ENCODE data around the gene PGAP1.

The PGAP1 gene

DNA sequence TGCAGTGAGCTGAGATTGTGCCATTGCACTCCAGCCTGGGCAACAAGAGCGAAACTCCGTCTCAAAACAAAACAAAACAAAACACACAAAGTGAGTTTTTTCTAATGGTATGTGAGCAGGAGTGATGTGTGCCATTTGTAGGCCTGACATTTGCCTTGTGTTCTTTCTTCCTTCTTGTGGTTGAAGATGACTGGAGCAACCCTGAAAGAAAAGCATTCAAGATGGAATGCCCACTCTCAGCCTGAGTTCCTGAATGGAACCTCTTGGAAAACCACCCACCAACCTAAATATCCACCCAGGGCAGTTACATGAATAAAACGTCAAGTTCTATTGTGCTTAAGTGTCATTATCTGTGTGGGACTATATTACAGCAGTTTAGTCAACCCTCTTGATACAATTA, 26.5 kb downstream of the PGAP1 start:
- no peak for DNase-seq (ENCODE audit: low read depth, low spot score)

DNA sequence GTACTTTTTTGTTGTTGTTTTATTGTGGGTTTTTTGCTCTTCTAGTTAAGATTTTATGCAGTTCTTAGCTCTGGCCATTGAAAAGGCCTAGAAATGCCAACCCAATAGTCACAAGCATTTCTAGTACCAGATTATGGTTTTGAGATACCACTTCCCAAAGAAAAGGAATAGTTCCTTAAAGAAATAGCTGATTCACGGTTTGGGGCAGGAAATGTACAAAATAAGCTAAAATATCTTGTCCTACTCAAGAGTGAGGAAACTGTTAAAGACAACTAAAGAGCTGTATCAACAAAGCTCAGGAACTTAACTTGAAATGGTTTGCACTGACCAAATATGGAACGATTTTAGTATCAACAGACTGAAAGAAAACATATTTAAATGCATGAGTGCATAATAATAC, 35.4 kb downstream of the PGAP1 start:
- DNase-seq (ENCODE audit: low read depth, low spot score) = no peak

DNA sequence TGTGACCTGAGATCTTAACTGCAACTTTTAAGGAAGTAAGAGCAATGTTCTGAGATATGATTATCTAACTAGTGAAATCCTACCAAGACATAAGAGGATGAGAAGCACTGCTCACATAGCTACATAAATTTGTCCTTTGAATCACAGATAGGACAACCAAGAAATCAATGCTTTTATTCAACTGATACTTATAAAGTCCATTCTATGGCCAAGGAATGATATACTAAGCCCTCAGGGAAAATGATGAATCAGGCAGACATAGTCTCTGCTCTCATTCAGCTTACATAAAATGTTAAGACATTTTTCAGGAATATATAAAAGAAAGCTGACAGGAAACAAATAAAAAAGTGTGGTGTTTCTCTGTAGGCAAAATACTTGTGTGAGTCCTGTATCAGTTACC, 39.1 kb downstream of the PGAP1 start:
- no peak for DNase-seq (ENCODE audit: low read depth, low spot score)

DNA sequence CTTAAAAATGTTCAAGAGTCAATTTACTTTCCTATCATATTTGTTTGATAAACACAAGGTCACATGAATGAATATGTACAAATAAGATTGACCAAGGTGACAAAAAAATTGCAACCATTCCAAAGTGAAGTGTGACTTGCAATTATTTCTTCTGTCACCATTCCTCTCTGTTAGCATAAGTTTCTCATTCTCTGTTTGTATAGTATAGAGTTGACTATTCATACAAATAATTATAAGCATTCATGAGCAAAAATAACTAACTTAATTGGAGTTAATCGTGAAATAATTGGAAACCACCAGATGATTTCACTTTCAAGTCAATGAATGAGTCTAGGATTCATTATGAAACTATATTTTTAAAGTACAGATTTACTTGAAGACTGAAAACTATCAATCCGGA, 42.1 kb downstream of the PGAP1 start:
- no peak for DNase-seq (ENCODE audit: low read depth, low spot score)

DNA sequence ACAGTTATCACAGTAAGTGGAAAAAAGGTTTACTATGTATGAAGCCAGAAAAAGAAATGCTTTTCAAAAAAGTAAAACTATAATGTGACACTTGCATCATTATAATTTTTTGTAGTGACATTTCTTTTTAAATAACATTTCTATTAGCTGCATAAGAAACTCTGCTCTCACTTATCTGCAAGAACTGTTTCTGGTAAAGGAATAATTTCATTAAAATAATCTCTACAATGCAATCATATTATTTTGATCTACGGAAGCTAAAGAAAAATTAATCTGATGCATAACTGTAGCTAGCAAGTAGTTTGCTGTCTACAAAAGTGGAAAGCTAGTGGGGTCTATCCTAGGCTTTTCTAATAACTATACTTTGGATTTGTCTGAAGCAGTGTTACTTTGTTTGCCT, 50.1 kb downstream of the PGAP1 start:
- no peak for DNase-seq (ENCODE audit: low read depth, low spot score)

DNA sequence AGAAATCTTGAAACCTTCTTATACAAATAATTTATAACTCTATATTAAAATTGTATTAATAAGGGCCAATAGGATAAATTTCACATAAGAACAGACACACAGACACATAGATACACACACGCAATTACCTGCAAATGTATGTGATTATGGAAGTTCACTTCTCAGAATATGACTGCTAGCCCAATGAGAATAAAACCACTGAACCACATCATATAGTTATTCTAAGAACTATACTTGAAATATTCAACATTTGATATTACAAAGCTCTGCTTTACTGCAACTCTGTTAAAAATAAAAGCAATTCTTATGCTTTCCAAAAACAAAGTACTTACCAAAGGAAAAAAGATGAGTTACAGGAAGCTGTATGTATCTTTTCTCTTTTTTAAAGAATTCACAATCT, 51.1 kb downstream of the PGAP1 start:
- DNase-seq (ENCODE audit: low read depth, low spot score) = no peak

DNA sequence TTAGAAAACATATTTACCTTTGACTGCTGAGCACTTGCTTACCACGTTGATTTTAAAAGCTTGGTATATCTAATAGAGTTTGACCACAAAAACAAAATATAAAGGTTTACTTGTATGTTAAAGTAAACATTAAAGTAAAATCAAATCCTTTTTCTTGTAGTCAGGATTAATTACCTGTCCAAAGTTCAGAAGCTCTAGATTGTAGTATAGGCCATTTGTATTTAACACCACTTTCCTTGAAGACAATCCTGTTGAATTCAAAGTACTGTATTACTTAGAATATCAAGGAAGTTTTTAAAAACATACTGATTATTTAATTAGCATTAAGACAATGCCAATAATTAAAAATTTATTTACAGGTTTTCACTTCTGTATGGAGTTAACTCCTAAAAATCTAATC, 53.0 kb downstream of the PGAP1 start:
- no peak for DNase-seq (ENCODE audit: low read depth, low spot score)

DNA sequence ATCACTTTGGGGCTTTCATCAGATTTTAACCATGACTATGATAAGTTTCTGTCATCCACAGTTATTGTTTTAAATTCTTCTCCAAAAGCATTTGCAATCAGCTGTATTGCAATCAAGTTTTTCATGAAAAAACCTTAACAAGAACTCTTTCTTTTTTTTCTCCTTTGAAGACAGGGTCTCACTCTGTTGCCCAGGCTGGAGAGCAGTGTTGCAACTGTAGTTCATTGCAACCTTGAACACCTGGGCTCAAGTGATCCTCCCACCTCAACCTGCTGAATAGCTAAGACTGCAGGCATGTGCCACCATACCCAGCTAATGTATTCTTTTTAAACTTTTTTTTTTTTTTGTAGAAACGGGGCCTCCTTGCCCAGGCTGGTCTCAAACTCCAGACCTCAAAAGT, 71.9 kb downstream of the PGAP1 start:
- DNase-seq (ENCODE audit: low read depth, low spot score) = no peak

DNA sequence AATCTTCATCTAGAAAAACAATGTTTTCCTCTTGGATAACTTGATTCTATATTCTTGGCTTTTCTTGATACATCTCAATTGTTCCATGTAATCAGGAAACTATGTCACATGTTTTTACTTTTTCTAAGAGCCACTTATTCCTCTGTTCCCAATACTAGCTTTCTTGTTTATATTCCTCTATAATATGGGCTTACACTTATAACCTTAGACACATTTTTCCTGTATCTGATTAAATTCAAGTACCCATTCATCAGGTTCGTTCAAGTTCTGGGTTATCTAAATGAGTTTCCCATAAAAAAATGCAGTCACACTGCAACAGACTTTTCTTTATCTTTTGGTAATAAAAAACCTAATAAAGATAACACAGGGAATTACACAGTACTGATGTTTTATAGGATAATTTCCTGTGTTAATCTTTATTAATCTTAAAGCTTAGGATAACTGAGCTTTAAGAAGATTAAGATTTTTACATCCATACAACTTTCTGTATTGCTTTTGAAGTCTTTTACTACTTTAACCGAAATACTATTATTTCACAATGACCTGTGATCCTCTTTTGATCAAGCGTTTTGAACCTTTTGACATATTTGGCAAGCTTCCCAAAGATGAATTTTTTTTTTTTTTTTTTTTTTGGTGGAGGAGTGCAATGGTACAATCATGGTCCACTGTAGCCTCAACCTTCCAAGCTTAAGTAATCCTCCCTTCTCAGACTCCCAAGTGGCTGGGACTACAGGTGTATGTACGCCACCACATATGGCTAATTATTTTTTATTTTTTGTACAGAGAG, 73.0 kb downstream of the PGAP1 start:
- DNase-seq (ENCODE audit: low read depth, low spot score) = no peak

DNA sequence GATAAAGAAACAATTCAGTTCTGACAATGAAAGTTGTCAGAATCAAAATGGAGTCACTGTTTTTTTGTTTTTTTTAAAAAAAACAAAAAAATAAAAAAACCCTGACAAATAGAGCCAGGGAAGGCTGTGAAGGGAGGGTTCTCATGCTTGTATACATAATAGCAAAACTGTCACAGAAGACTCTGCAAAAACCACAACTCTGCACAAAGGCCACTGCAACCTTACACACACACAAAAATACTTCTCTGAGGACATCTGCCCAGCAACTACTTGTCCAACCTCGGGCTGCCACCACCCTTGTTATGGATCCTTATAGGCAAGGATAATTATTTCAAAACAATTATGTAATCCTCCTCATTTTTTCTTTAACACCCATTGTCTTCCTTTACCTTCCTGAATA, 75.4 kb downstream of the PGAP1 start:
- no peak for DNase-seq (ENCODE audit: low read depth, low spot score)

DNA sequence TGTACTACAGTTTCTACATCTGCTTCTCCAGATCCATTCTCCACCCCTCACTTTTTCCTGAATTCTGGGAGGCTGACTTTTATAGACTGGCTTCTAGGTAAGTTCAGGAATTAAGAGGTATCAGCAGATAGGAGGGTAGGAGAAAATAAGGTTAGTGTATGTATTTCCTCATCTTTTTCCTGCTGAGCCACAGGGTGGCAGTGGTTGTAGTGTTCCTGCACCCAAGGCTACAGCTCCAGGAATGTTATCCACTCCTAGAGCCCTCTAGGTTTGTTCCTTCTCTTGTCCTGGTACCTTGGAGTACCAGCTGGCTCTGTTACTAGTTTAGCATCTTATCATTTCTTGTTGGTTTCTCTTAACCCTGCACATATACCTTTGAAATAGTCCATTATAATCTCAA, 76.6 kb downstream of the PGAP1 start:
- DNase-seq (ENCODE audit: low read depth, low spot score) = no peak

DNA sequence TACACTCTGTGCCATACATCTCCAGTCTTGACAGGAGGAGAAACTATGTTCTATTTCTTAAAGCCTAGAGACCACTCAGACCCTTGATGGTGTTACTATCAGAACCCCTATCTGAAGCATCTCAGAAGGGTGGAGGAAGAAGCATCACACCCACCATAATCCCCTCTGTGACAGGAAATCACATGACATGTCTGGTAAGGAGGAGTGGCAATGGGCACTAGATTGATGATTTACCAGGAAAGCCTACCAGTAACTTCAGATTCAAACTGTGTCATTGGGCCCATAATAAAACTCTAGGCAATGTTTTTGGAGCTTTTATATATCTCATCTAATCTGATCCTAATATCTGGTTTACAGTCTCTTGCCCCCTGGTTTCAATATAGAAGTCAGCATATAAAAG, 80.2 kb downstream of the PGAP1 start:
- DNase-seq (ENCODE audit: low read depth, low spot score) = no peak

DNA sequence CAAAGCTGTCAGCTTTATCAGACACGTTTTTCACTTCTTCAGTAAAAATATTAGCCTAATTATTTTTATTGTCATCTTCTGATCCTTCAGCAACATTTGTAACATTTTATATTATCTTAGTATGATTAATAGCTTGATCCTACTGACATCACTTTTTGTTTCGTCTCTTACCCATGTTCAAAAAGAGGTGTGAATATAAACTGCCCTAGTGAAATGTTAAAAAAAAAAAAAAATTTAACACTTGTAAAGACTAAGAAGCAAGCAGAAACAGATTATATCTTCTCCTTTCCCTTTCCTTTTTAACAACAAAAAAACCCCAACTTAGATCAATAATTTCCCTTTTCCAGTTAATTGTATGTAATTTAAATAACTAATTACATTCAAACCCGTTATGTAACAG, 81.1 kb downstream of the PGAP1 start:
- DNase-seq (ENCODE audit: low read depth, low spot score) = no peak

DNA sequence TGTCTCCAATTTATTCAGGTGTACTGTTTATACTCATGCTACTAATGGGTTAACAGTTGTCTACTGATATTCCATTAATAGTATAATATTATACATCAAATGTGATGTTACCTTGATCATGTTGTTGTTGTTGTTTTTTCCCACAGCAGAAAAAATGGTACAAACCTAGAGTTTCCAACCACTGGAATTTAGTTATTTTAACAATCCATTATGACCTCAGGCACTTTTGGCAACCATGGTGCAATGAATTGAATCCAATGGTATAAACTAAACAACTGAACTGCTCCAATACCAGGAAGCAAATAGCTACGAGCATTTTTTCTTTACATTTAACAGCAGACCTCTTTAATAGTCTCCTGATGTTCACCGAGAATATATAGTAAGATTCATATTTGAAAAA, 86.3 kb downstream of the PGAP1 start:
- no peak for DNase-seq (ENCODE audit: low read depth, low spot score)

DNA sequence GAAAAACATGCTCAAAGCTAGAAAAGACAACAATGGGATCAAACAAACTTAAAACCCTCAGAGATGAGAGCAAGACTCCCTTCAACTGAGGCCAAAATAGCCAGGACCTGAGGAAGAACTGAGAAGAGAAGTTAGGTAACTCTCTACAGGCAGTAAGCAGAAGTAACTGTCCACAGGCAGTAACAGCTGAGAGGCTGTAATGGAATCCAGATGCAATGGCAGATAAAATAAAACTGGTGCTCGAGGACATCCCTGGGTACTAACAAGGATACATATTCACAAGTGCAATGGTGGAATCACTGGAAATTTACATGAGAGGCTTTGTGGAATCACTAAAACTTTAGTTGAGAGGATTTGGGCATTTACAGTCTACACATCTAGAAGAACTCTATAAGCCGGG, 86.9 kb downstream of the PGAP1 start:
- DNase-seq (ENCODE audit: low read depth, low spot score) = no peak

DNA sequence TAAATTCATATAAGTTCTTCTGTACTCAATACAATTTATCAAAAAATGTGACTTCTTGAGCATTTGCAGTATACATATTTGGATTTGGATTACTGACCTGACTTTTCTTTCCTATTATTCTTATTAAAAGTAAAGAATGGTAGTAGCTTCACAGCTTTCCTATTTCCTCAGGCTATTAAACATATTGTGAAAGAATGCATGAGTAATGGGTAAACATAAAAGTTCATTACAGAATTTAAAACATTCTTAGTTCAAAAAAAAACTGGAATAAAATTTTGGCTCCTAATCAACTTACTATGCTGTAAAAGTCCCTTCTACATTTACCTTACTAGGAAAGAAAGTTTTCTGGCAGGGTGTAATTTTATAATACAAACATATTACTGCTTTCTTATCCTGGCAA, 90.1 kb downstream of the PGAP1 start:
- no peak for DNase-seq (ENCODE audit: low read depth, low spot score)

DNA sequence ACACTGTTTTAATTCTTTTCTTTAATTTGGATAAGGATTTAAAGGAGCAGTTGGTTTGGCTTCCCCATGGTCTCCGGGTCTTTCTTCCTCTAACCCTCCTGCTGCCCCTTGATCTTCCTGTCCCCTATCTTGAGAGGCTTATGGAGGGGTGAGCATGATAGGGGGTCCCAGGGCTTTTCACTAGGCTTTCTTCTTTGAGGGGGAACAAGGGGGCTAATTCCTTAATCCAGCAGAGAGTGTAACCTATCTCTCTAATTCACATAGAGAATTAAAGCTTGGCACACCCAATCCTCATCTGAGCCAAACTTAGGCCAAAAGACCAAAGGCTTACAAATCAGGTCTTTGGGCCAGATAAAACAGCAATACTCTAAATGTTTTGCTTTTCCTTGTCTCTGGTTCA, 95.8 kb downstream of the PGAP1 start:
- DNase-seq (ENCODE audit: low read depth, low spot score) = no peak

DNA sequence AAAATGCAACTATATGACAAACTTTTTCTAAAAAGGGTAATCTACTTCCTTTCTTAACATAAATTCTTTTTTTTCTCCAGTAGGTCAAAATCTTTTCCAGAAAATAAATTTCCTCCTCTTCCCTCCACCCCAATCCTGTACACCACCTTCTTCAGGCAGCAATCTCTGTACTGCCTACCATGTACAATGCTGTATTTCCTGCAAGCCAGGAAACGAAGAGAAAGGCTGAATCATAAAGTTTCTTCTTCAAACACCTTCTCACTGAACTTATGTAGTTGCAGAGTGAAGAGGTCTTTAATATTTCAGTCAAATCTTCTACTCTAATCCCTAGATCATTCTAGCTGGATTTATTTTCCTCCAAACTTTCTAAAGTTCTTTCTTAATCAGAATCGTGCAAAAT, 99.2 kb downstream of the PGAP1 start:
- DNase-seq (ENCODE audit: low read depth, low spot score) = no peak

DNA sequence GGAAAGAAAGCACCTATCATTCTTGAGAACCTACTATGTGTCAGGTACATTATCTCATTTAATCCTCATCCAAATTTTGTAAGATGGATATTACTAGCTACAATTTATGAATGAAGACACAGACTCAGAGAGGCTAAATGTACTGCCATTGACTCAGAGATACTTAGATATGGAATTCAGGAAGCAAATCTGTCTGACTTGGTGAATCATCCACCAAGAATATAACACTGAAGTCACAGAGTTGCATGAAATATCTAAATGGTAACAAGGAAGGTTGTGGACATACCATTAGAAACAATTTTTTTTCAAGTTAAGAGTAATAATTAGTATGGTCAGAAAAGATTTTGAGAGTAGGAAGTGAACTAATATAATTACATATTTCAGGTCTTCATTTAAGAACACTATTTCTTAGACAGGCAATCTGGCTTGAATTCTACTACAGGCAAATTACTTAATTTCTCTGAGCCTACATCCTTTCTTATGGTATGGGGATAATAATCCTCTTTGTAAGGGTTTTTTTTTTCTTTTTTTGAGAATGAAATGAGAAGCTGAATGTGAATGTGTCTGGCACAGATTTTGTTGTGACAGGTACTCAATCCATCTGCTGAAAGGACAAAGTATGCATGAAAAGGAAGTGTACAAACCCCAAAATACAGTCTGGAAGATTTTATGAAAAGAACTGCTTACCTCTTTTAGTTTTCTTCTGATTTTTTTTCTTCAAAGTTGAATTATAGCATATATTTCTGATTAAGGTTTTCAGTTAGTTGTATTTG, 102.6 kb downstream of the PGAP1 start:
- DNase-seq (ENCODE audit: low read depth, low spot score) = no peak

DNA sequence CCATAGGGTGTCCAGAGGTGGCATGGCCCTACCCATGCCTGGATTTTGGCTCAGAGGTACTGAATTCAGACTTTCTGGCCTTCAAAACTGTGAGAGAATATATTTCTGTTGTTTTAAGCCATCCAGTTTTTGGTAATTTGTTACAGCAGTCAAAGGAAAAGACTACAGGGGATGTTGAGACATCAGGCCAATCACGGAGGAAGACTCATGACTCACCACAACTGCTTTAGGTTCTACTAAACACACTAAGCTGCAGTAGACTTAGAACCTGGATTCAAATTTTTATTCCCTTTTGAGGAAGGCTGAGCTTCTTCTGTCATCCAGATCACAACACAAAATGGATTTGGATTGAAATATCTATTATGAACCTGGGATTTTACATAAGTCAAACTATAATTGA, 105.3 kb downstream of the PGAP1 start:
- DNase-seq (ENCODE audit: low read depth, low spot score) = no peak

DNA sequence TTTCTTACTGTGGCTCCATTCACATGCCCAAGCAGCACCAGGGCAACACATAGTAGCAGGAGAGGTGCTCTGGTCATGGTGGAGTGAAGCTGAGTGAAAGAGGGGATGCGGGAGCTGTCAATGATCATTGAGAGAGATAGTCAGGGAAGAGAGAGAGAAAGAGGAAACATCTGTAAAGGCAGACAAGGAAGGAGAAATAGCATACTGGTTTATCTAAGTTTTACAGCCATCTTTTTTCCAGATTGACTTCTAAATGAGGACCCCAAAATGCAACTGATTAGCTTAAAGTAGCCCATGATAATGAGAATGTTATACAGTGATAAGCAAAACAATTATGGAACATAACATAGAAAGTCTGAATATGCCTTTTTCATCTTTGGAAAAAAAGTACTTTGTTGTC, 117.2 kb downstream of the PGAP1 start, which contains the start of gene C2orf66:
C2orf66 (minus strand) TSS at position 96 of the 400 bp plus-strand sequence; CDS start at position 77, 19 bp downstream.
- DNase-seq (ENCODE audit: low read depth, low spot score) = no peak

DNA sequence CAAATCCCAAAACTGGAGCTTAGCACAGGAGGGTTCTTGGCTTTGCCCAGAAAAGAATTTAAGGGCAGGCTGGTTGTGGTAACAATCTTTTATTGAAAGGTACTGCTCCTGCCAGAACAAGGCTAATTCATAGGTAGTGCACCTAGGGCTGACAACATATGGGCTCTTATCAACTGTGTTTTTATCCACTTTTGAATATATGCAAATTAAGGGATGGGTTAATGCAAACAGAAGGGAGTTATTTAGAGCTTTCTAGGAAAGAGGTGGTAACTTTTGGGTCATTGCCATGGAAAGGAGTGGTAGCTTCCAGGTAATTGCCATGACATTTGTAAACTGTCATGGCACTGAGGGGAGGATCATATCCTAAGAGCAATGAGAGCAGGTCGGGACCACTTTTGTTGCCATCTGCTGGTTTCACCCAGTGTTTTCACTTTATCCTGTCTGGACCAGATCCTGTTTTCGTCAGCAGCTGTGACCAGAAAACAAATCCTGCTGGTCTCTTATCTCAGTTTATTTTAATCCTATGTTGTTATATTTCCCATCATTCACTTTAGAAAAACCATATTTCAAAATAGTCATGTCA, 118.3 kb downstream of the PGAP1 start:
- DNase-seq (ENCODE audit: low read depth, low spot score) = no peak

DNA sequence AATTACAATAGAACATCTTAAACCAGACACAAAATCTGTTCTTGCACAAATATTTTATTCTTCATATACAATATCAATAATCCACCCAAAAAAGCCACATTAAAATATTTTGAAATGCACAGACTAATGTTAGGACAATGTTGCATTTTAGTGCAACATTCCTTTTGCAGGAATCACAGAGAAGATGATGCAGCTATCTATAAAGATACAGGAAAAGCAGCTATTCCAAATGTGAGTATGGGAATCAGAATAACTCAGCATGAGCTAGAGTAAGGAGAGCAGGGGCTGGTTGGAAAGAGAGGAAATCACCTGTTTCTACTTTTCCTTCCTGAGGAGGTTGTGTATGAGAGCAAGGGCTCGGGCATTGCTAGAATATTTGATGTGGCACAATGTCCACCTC, 122.1 kb downstream of the PGAP1 start:
- DNase-seq (ENCODE audit: low read depth, low spot score) = no peak

Measured in activated CD4-positive, CD25-positive, alpha-beta regulatory T cell treated with anti-CD3 and anti-CD28 coated beads, Interleukin-2, amount 50 U/mL, for 16 hours (primary cell).